ENCODE data around the gene IST1.

The IST1 gene

DNA sequence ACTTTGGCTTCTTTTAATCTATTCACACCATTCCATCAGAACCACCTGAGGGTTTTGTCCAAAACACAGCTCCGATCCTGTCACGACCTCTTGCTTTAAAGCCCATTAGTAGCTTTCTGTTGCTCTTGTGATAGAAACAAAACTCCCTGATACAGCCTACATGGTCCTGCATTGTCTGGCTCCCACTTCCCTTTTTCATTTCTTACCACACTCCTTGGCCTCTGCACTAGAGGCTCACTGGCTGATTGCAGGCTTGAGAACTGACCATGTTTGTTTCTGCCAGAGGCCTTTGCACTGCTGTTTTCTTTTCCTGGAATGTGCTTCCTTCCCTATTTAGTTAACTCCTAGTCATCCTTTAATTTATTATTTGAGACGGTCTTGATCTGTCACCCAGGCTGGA lies 23.7 kb downstream of the IST1 start:
- no peak for DNase-seq (ENCODE audit: low read depth)

DNA sequence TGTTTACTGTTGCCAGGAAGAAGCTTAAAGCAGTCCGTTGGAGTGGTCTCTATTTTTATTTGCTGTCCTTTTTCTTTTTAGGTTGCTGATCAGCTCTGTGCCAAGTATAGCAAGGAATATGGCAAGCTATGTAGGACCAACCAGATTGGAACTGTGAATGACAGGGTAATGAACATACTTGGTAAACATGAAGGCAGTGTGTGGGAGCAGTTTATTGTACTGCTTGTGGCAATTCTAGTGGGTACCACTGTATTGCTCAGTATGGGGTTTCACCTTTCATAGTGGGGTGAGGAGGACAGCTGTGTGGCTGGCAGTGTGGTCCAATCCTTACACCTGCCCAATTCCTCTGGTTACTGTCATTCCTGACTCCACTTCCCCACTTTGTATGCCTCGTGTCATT lies 25.3 kb downstream of the IST1 start:
- DNase-seq (ENCODE audit: low read depth) = no peak

DNA sequence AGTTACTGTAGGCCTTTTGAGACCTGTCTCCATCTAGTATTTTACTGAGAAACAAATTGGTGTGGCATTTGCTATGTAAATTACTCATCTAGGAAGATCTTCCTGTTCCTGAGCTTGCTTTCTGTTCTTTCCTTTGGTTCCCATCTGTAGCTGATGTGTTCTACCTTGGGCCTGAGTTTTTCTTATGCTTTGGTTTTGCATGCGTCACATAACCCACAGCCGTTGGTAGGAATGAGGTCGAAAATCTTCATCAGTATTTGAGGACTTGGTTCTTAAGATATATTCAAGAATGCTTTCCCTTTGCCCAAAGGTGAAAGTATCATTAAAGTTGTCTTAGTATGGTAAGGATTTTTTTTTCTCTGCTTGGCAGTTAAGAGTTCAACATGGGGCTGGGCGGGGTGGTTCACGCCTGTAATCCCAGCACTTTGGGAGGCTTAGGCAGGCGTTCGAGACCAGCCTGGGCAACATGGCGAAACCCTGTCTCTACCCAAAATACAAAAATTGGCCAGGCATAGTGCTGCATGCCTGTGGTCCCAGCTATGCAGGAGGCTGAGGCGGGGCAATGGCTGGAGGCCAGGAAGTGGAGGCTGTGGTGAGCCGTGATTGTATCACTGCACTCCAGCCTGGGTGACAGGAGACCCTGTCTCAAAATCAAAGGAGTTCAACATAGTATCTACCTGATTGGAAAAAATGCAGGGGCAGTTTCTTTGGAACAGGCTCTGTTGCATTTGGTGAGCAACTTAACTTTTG lies 28.8 kb downstream of the IST1 start:
- DNase-seq (ENCODE audit: low read depth) = no peak

DNA sequence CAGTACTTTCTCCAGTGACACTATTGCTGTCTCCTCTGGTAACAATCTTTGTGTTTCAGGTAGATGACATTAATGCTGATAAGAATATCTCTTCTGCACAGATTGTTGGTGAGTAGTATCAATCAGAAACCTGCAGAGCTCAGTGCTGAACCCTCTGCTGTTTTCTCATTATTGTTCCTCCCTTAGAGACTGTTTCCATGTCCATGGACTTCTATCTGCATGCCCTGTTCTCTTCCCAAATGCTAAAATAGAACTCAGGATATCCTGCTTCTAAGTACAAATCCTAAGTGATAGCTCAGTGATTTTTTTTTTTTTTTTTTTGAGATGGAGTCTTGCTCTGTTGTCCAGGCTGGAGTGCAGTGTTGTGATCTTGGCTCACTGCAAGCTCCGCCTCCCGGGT lies 29.4 kb downstream of the IST1 start:
- DNase-seq (ENCODE audit: low read depth) = no peak

DNA sequence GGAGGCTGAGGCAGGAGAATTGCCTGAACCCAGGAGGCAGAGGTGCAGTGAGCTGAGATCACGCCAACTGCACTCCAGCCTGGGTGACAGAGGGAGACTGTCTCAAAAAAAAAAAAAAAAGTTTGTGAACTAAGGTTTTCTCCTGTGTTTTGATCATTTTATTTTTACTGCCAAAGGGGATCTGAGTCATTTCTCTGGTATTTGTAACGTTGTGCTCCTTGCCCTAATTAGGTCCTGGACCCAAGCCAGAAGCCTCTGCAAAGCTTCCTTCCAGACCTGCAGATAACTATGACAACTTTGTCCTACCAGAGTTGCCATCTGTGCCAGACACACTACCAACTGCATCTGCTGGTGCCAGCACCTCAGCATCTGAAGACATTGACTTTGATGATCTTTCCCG lies 32.1 kb downstream of the IST1 start:
- no peak for DNase-seq (ENCODE audit: low read depth)

DNA sequence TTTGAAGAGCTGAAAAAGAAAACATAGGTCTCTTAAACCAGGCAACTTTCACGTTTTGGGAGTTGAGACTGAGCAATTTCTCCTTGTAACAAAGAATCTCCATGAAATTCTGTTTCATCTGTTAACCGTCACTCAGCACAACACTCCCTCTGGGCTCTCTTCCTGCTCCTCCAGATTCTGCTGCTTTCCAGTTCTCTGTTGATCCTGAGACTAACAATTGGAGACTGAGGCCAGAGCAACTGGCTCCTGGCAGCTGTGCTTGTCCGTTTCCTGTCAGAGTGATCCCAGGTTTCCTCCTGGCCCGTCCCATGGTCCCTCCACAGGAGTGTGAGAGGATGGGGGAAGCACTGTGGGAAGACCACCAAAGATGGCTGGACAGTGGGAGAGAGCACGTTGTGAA lies 32.5 kb downstream of the IST1 start:
- DNase-seq (ENCODE audit: low read depth) = no peak

DNA sequence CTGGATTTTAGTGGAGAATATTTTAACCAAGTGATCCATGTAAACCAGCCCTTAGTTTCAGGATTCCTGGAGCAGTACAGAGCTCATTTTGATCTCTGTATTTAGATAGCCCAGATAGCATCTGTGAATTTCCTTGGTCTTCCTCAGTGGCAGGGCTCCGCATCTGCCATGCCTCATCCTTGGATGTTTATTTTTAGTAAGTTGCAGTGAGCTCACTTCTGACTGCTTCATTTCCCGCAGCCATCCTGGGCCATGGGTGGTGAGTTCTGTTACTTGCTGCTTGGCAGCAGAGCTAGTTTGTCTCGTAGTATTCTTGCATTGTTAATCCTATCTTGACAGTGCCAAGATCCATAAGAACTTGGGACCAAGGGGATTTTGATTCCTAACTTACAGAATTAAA lies 33.7 kb downstream of the IST1 start:
- no peak for DNase-seq (ENCODE audit: low read depth)

DNA sequence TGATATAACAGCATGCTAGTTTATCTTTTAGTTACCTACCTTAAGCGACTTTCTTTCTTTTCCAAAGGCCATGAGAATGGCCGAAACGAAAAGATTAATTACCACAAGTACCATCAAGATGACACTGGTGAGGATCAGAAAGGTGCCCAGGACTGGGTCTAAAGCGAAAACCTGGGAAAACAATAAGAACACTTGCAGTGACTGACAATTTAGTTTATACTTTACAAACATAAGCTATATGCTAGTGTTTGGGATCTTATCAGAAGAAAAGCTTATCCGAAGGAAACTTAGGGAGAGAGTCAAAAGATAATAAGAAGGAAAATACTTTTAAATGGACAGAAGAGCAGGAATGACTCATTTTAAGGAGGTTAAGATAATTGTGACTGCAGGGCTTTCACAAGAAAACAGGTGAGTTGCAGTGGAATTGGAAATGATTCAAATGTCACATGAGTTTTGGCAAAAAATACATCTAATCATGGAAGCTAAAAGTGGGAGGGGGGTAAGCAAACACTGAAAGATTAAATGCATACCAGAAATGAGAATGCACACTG lies 34.8 kb downstream of the IST1 start:
- no peak for DNase-seq (ENCODE audit: low read depth)

DNA sequence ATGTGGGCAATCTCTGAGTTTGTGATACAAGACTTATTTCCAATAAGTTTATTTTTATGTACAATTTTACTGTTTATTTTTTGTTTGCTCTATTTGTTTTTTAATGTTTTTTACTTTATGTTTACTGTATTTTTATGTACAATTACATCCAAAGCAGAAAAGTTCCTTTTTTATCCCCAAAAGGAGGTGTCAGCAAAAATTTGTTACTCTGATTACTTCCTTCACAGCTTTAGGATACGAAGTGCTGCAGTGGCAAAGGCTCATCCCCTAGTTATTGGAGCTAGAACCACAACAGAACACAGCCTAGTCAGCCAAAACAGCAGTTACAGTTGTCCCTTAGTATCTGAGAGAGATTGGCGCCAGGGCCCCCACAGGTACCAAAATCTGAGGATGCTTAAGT lies 35.7 kb downstream of the IST1 start:
- no peak for DNase-seq (ENCODE audit: low read depth)

DNA sequence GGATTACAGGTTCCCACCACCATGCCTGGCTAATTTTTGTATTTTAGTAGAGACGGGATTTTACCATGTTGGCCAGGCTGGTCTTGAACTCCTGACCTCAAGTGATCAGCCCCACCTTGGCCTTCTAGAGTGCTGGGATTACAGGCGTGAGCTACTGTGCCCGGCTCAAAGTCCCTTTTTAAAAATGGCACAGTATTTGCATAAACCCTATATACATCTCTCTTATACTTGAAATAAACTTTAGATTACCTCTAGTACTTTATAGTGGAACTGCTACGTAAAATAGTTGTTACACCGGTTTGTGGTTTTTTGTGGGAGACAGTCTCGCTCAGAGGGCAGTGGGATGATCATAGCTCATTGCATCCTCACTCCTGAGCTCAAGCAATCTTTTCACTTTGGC lies 36.3 kb downstream of the IST1 start:
- DNase-seq (ENCODE audit: low read depth) = no peak

DNA sequence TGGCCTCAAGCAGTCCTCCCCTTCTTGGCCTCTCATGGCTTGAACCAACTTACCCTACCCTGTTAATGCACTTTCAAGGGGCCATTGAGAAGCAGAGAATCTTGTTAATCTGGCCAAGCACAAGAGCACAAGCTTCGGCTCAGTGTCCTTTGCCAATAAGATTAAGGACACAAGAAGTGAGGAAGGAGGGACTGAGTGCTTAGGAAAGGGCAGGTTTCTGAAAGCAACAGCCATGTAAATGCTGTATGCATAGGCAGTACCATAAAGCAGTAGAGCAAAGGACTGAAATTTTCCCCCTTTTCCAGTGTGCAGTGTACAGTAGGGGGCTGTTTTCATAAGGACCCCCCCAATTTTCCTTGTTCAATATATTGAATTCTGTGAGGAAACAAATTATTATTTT lies 37.7 kb downstream of the IST1 start:
- DNase-seq (ENCODE audit: low read depth) = no peak

DNA sequence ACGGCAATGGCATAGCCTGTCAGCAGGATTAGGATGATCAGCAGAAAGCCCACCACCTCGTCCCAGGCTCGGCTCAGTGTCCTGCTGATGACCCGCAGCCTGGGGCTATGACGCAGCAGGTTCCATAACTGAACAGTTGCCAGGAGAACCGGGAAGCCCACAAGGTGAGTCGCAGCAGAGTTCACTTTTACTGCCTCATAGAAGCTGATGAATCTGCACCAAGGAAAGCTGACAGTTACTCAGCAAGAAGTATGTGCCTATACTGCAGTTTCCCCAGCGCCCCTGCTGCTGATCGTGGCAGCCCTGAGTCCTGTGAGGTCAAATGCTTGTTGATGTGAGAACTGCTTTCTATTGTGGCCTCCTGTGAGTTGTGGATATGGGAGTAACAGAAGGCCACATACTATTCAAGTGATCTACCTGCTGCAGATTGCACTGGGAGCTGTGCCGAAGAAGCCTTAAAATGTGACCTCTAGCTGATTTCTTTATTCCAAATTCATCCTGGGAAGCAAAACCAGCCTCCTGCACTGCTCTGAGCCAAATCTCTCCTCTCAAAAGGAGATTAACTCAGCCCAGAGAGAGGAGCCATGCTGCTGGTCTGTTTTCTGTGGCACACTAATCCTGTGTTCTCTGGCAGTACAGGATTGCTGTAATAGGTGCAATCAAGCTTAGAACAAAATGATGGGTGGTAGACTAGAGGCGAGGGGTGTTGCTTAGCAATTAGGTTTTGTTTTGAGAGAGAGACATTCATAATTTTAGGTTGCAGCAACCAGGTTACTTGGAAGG lies 38.8 kb downstream of the IST1 start:
- DNase-seq (ENCODE audit: low read depth) = no peak

DNA sequence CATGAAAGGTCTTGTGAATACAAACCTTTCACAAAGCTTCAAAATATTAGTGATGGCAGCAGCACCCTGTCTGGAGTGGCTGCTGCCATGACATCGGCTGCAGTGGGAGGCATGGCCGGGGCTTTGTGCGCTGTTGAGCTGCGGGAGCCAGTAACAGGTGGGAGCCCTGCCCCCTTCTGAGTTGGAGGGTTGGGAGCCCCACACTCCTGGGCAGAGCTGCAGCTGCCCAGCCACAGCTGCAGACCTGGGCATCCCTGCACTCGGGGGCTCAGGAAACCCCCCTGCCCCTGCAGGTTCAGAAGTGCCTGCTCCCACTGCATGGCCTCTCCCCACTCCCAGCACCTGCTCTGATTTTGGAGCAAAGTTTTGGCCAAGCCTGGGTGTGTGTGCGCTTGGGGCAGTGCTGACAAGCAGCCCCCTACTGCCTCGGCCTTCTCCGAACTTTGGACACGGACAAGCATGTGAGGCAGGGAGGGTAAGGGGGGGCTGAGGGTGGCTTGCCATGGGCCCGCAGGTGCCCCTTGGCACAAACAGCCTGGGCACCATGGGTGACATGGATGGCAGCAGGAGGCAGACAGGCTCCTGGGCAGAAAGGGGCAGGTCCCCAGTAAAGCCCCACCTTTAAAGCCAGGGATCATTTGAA lies 42.7 kb downstream of the IST1 start:
- DNase-seq (ENCODE audit: low read depth) = no peak

DNA sequence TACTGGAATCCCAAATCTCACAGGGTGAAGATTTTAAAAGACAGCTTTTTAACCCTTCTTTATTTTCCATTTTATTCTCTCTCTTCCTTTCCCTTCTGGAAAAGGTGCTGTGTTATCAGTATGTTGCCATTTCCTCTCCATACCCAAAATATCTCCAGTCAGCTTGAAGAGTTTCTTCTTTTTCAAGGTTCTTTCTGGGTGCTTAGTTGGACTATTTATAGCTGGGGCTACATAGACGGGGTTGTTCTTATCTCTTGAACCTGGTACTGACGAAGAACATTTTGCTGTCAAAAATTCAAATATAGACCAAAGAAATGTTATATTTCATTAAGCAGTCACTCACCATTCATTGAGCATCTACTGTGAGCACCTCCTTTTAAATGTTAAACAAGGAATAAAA lies 48.6 kb downstream of the IST1 start:
- no peak for DNase-seq (ENCODE audit: low read depth)

DNA sequence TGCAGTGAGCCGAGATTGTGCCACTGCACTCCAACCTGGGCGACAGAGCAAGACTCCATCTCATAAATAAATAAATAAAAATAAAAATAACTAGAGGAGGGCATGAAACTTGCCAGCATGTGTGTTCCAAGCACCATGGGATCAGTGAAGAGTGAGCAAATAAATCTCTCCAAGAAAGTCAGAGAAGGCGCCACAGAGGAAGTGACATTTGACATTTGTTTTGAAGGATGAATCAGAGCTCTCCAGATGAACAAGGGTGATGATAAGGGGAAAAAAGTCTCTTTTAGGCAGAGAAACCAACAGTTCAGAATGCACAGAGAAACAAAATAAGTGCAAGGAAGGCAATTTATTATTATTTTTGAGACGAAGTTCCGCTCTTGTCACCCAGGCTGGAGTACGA lies 50.3 kb downstream of the IST1 start:
- DNase-seq (ENCODE audit: low read depth) = no peak

DNA sequence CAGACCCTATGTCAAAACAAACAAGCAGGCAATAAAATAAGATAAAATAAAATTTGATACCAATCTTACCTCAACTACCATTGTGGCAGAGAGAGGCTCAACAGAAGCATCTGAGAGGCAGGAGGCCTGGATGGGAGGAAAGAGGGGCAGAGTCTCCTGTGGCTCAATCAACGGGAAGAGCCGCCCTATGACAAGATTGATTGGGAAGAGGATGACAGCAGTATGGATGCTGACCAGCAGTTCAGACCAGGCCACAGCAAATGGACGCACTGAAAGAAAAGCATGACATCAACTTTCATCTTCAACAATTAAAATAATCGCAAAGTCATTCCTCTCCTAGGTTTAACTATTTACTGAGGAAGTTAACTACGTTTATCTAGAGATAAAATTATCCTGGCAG lies 57.5 kb downstream of the IST1 start:
- DNase-seq (ENCODE audit: low read depth) = no peak

DNA sequence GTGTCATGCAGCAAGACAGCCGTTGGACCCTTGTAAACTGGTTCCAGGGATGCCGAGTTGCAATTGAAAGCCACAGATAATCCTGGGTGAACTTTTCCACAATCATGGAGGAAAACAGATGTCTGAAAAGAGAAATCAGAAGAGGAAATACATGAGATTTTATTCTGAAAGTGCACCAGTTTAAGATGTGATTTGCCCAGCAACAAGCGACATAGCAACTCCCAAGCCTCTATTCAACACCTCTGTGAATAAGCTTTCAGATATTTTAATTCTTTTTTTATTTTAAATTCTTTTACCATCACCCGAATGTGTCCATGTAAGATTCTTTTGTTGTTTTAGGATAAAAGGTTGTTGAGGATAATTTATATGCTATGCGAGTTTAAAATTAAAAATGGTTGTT lies 58.8 kb downstream of the IST1 start:
- no peak for DNase-seq (ENCODE audit: low read depth)

DNA sequence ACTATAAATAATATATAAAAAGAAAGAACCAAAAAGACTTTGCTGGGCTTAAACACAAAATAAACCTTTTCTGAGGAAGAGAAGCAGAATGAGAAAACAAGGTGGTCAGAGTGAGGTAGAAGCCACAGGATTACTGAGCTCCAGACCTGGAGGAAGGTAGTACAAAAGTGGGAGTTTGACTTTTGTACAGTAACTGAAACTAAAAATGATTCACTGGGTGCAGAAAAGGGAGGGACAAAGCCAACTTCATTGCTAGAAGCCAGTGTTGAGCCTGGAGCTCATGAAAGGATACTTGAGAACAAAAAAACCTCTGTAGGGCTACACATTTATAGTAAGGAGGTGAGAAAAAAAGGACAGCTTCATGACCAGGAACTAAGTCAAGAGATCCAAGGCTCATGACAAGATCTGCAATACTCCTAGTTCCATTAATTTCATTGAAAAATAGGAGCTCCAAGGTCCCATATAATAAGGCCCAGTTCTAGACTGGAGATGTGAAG lies 59.4 kb downstream of the IST1 start:
- no peak for DNase-seq (ENCODE audit: low read depth)

DNA sequence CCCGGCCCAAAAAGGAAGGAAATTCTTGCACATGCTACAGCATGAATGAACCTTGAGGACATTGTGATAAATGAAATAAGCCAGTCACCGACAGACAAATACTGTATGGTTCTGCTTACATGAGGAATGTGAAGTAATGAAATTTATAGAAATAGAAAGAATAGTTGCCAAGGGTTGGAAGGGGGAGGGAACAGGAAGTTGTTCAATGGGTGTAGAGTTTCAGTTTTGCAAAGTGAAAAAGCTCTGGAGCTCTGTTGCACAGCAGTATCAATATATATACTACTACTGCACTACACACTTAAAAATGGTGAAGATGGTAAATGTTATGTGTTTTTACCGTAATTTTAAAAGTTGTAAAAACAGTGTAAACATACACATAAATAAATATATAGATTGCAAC lies 61.2 kb downstream of the IST1 start:
- DNase-seq (ENCODE audit: low read depth) = no peak

DNA sequence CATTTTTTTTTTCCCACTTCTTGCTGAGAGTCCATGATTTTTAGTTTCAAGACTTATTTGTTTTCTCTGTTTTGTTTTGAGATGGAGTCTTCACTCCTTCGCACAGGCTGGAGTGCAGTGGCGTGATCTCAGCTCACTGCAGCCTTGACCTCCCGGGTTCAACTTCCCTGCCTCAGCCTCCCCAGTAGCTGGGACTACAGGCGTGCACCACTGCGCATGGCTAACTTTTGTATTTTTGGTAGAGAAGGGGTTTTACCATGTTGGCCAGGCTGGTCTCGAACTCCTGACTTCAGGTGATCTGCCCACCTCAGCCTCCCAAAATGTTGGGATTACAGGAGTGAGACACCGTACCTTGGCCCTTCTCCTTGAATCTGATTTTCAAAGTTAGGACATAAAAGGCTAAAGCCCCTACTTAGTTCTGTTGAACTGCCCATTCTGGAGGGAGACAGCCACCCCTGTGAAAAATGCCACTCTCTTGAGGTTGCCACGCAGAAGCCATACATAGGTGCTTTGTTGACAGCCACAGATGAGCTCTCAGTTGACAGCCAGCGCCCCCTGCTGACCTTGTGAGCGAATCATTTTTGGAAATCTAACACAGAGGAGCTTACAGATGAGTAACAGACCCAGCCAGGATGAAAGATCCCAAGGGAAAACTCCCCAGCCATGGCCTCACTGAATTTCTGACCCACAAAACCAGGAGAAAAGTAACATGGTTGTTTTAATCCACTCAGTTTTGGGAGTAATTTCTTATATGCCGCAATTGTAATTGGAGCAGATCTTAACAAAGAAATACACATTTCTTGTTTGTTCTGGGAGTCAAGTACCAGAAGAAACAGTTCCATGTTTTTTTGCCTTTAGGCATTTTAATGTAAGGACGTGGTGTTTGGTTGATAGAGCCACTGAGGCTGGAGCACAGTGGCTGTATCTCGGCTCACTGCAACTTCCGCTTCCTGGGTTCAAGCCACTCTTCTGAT lies 66.0 kb downstream of the IST1 start:
- DNase-seq (ENCODE audit: low read depth) = peak; percentile 53

DNA sequence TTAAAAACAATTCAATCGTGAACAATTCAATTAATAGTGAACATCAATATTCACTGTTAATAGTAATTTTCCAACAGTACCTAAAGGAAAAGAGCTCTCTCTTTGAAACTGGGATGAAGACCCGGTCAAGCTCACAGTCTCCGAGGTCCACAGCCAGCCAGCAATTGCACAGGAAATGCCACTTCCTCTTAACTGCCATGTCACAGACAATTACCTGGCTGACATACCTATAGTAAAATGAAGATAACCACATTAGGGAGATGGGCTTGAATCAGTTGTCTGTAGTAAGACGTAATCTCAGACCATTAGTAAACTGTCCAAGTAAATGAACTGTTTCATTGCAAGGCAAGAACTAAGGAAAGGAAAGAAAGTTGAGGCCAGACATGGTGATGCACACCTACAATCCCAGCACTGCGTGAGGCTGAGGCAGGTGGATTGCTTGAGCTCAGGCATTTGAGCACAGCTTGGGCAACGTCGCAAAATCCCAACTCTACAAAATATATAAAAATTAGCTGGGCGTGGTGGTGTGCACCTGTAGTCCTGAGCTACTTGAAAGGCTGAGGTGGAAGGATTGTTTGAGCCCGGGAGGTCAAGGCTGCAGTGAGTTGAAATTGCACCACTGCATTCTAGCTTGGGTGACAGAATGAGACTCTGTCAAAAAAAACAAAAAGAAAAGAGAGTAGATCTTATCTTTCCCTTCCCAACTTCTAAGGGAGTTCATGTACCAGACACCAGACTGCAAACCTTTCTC lies 68.0 kb downstream of the IST1 start:
- DNase-seq (ENCODE audit: low read depth) = no peak

All from CMK (cell line).